SK-N-SH (cell line): ENCODE data around the gene KDSR. TPM values are rescaled to one million over a fixed set of nuclear protein-coding genes. Genes with fewer than 3 reads are reported as not detected.

Experiments
- CTCF ChIA-PET: fragments of 300-600, 350-600 bp; formaldehyde crosslinking; extraction: SDS; loops from one replicate; lab custom pipeline; 2021; lab: Yijun Ruan, JAX
- POLR2A ChIA-PET: fragments of 350-600 bp; sonication (Branson Sonifier 250); formaldehyde crosslinking; extraction: SDS; loops from one replicate; lab custom pipeline; 2020; ENCODE audit warnings: antibody characterized with exemption, inconsistent platforms; lab: Yijun Ruan, JAX
- DNase-seq: peaks from one replicate; pipeline ENCODE4 v3.0.0; 2012
- H2AFZ ChIP-seq: fragments of 200-600 bp; sonication (generic); 2 replicates; pipeline ENCODE4 v1.8.1; 2016; ENCODE audit warnings: antibody characterized with exemption, mild to moderate bottlenecking, low read depth
- H3F3A ChIP-seq: fragments of 200-600 bp; sonication (generic); replicated peaks from 2 replicates; pipeline ENCODE3; 2016; ENCODE audit warnings: antibody characterized with exemption, mild to moderate bottlenecking; ENCODE audit not compliant: insufficient read depth
- H3K27ac ChIP-seq, 2 experiments: fragments of 200-500 bp in 1 of 2; fragments of 200-600 bp in 1 of 2; sonication (Bioruptor generic) in 1 of 2; sonication (generic), shearing (Covaris generic) in 1 of 2; 2 replicates each; pipeline versions ENCODE4 v1.5.1 to v1.6.1; 2014 to 2016; ENCODE audit warnings: low read depth in 2 of 2, inconsistent platforms in 1 of 2, low read length in 1 of 2, mild to moderate bottlenecking in 1 of 2, mixed read lengths in 1 of 2
- H3K27me3 ChIP-seq: fragments of 200-600 bp; sonication (generic), shearing (Covaris generic); 2 replicates; pipeline ENCODE4 v1.6.1; 2016; ENCODE audit warnings: mixed run types; ENCODE audit not compliant: insufficient read depth
- H3K36me3 ChIP-seq, 2 experiments: fragments of 200-500 bp in 1 of 2; fragments of 200-600 bp in 1 of 2; sonication (Bioruptor generic) in 1 of 2; sonication (generic) in 1 of 2; replicated peaks in 1 of 2; 2 replicates each; pipeline versions ENCODE3 to v1.5.1; 2014 to 2016; ENCODE audit warnings: low read length in 1 of 2, mild to moderate bottlenecking in 1 of 2; ENCODE audit not compliant: insufficient read depth in 2 of 2, control insufficient read depth in 1 of 2
- H3K4me1 ChIP-seq, 2 experiments: fragments of 200-500 bp in 1 of 2; fragments of 200-600 bp in 1 of 2; sonication (Bioruptor generic) in 1 of 2; sonication (generic), shearing (Covaris generic) in 1 of 2; 2 replicates each; pipeline versions ENCODE4 v1.5.1 to v1.6.1; 2014 to 2016; ENCODE audit warnings: low read depth in 1 of 2, low read length in 1 of 2, mixed run types in 1 of 2; ENCODE audit not compliant: insufficient read depth in 2 of 2, control insufficient read depth in 1 of 2
- H3K4me2 ChIP-seq: fragments of 200-600 bp; sonication (generic), shearing (Covaris generic); 2 replicates; pipeline ENCODE4 v1.6.1; 2017; ENCODE audit warnings: mixed run types
- H3K4me3 ChIP-seq, 2 experiments: fragments of 200-500 bp in 1 of 2; fragments of 200-600 bp in 1 of 2; sonication (Bioruptor generic) in 1 of 2; sonication (generic), shearing (Covaris generic) in 1 of 2; 2 replicates each; pipeline versions ENCODE4 v1.5.1 to v1.8.1; 2014 to 2016; ENCODE audit warnings: low read depth in 2 of 2, inconsistent platforms in 1 of 2, low read length in 1 of 2, mild to moderate bottlenecking in 1 of 2, mixed read lengths in 1 of 2, moderate library complexity in 1 of 2
- H3K79me2 ChIP-seq: fragments of 200-600 bp; sonication (generic); 2 replicates; pipeline ENCODE4 v1.8.1; 2017; ENCODE audit warnings: mild to moderate bottlenecking; ENCODE audit not compliant: insufficient read depth
- H3K9ac ChIP-seq: fragments of 200-600 bp; sonication (generic); 2 replicates; pipeline ENCODE4 v1.6.1; 2017; ENCODE audit warnings: mixed run types
- H3K9me2 ChIP-seq: fragments of 200-600 bp; sonication (generic); 2 replicates; pipeline ENCODE4 v1.6.1; 2017; ENCODE audit warnings: mixed run types
- H3K9me3 ChIP-seq: fragments of 200-600 bp; sonication (generic); 2 replicates; pipeline ENCODE4 v1.6.1; 2017; ENCODE audit warnings: mixed run types, mild to moderate bottlenecking, moderate library complexity
- H4K20me1 ChIP-seq: fragments of 200-600 bp; sonication (generic); 2 replicates; pipeline ENCODE4 v1.6.1; 2017; ENCODE audit warnings: mild to moderate bottlenecking, mixed run types; ENCODE audit not compliant: insufficient read depth
- CHD2 ChIP-seq: fragments of 150-350 bp; IDR thresholded peaks from 2 replicates; pipeline ENCODE4 v1.6.1; 2018; ENCODE audit warnings: low read length; ENCODE audit not compliant: partially characterized antibody
- CTCF ChIP-seq: fragments of 200-600 bp; sonication (generic); IDR thresholded peaks from 2 replicates; pipeline ENCODE4 v1.6.1; 2017; ENCODE audit warnings: antibody characterized with exemption, mild to moderate bottlenecking, moderate library complexity
- EP300 ChIP-seq, 2 experiments: IDR thresholded peaks; 2 replicates each; pipeline versions ENCODE4 v1.4.0 to v1.6.1; 2012; ENCODE audit warnings: borderline replicate concordance in 1 of 2, low read depth in 1 of 2, low read length in 1 of 2
- FOSL2 ChIP-seq: IDR thresholded peaks from 2 replicates; pipeline ENCODE4 v1.4.0; 2012; ENCODE audit warnings: low read depth, mild to moderate bottlenecking, moderate library complexity, borderline replicate concordance
- FOXJ3 ChIP-seq: sonication (generic); formaldehyde crosslinking; IDR thresholded peaks from 2 replicates; pipeline ENCODE4 v1.5.1; 2020; ENCODE audit warnings: mild to moderate bottlenecking, missing genetic modification reagents
- FOXM1 ChIP-seq: IDR thresholded peaks from 2 replicates; pipeline ENCODE4 v1.4.0; 2012; ENCODE audit warnings: low read depth, mild to moderate bottlenecking
- GATA2 ChIP-seq: sonication (generic); formaldehyde crosslinking; IDR thresholded peaks from 2 replicates; pipeline ENCODE4 v1.5.0; 2020; ENCODE audit warnings: mild to moderate bottlenecking, missing genetic modification reagents
- NFIC ChIP-seq: IDR thresholded peaks from 2 replicates; pipeline ENCODE4 v1.4.0; 2012; ENCODE audit warnings: borderline replicate concordance
- RCOR1 ChIP-seq: fragments of 150-350 bp; IDR thresholded peaks from 2 replicates; pipeline ENCODE4 v1.6.1; 2017; ENCODE audit warnings: antibody characterized with exemption, low read length
- RFX5 ChIP-seq: IDR thresholded peaks from 2 replicates; pipeline ENCODE4 v1.6.1; 2012; ENCODE audit warnings: mild to moderate bottlenecking, improper control_type of control experiment, low read length
- SIN3A ChIP-seq: IDR thresholded peaks from 2 replicates; pipeline ENCODE4 v1.6.1; 2012; ENCODE audit warnings: low read depth, mild to moderate bottlenecking, low read length, moderate library complexity, borderline replicate concordance
- TCF12 ChIP-seq: IDR thresholded peaks from 2 replicates; pipeline ENCODE4 v1.4.0; 2012
- TEAD4 ChIP-seq: IDR thresholded peaks from 2 replicates; pipeline ENCODE4 v1.4.0; 2012; ENCODE audit warnings: mild to moderate bottlenecking, borderline replicate concordance; ENCODE audit not compliant: insufficient read depth
- WGBS: methylation state at CpG from one replicate; pipeline ENCODE4 v1.1.6; 2017; ENCODE audit warnings: low lambda C conversion rate; 5-methylcytosine and 5-hydroxymethylcytosine counted together
- polyA plus RNA-seq, 3 experiments: library from polyadenylated mRNA; depleted of rRNA; stranded (reverse); fragments of >200 nt; gene quantifications; 2 replicates each; pipeline ENCODE4 v1.2.3, GENCODE V29; 2012
- TF ChIP-seq, protein P1 (sequence below): fragments of 150-350 bp; IDR thresholded peaks from 2 replicates; pipeline ENCODE4 v1.6.1; 2017; ENCODE audit warnings: antibody characterized with exemption, low read length, low read depth, borderline replicate concordance

Gene KDSR
- polyA plus RNA-seq, 1 of the 3 experiments (the other 2 are of a cell fraction) = 22.3 TPM

- TF ChIP-seq CHD2 = no peak
- TF ChIP-seq NFIC = no peak
- no peak for TF ChIP-seq RFX5
Measured at GRCh38 chr18:63309422-63309821, 57.6 kb downstream of the KDSR start (continued).

GRCh38 chr18:63307551-63308200 is 59.3 kb downstream of the KDSR start:
- H3K9me3 ChIP-seq = no peaks in the 10 kb centered on the region
- H3K9me2 ChIP-seq = no peaks in the 10 kb centered on the region
- no peak overlapping the region for H3K9ac ChIP-seq
- peak; percentile 66 for DNase-seq
- H3F3A ChIP-seq = no peaks in the 10 kb centered on the region
- TF ChIP-seq FOXJ3 (CRISPR knock-in tag) (peak; percentile 73; the same call in 1 of the 2 replicates), NFIC (no peak), FOXM1 (no peak), TCF12 (peak; percentile 40), TEAD4 (peak; percentile 36; the same call in 1 of the 2 replicates), CHD2 (peak; percentile 72), GATA2 (CRISPR knock-in tag) (peak; percentile 86), RCOR1 (peak; percentile 95), EP300 (IDR thresholded peaks at IDR 0.05; ENCODE audit: borderline replicate concordance in 1 of 2, low read depth in 1 of 2, low read length in 1 of 2) (peak in 1 of 2 experiments; percentile 82; a peak in 2 of 4 replicates)
- TF ChIP-seq, protein P1, sequence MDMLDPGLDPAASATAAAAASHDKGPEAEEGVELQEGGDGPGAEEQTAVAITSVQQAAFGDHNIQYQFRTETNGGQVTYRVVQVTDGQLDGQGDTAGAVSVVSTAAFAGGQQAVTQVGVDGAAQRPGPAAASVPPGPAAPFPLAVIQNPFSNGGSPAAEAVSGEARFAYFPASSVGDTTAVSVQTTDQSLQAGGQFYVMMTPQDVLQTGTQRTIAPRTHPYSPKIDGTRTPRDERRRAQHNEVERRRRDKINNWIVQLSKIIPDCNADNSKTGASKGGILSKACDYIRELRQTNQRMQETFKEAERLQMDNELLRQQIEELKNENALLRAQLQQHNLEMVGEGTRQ = no peak
- TF ChIP-seq, all 33 proteins: peak for 7
- POLR2A ChIA-PET = interaction anchor here (0.6 kb wide), 1 partner anchor 247 kb away, joined by 3 read pairs; no protein-coding TSS in a partner anchor
- Histone ChIP-seq H3K4me1 (peaks cover 0 to 26% of the 10 kb centered on the region in 2 experiments; a peak in 2 of 4 replicates), H3K4me3 (no peak overlapping the region), H3K4me2 (no peak overlapping the region), H2AFZ (no peak overlapping the region), H3K36me3 (no peaks in the 10 kb centered on the region), H3K79me2 (no peaks in the 10 kb centered on the region), H3K27ac (peak overlapping the region in 1 of 2 experiments; percentile 6; a peak in 2 of 4 replicates), H4K20me1 (no peaks in the 10 kb centered on the region), H3K27me3 (no peaks in the 10 kb centered on the region)
- CTCF ChIA-PET = interaction anchor here (0.7 to 6.1 kb wide), 7 partner anchors 9 to 219 kb away, joined by 3 to 46 read pairs (median 4); partner anchors contain the start of gene BCL2
- 60% methylated on average over 2 of the region's 2 CpGs for WGBS

DNA sequence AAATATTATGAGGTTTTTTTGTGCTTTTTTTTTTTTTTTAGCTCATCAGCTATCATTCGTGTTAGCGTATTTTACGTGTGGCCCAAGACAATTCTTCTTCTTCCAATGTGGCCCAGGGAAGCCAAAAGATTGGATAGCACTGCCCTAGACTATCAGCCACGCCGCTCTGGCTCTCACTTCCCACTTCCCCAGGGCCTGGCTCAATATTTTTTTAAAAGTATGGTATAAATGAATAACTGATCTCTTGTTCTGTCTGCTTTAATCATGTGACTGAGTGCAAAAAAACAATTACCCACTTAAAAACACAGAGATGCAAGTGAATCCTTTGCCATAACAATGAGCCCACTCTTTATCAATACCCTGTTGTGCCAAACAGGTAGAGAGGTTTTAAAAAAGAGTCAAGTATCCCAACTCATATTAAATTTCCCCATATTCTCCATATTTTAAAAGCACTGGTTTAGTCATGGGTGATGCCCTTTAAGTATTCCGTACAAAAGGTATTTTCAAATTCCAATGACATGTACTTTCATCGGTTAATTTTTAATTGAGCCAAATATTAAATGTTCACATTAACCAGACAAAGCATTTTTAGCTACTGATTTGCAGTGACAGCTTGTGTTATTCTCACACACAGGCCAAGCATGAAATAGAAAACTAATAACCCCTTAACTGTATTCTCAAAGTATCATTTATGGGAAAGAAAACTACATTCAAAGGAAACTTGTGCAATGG is 60.0 kb downstream of the KDSR start:
- Histone ChIP-seq H3K4me2 (no peak overlapping the region), H3F3A (no peaks in the 10 kb centered on the region), H3K4me1 (peaks cover 0 to 26% of the 10 kb centered on the region in 2 experiments; a peak in 2 of 4 replicates), H3K36me3 (no peaks in the 10 kb centered on the region), H3K27me3 (no peaks in the 10 kb centered on the region), H2AFZ (no peak overlapping the region), H3K4me3 (no peak overlapping the region), H3K9me3 (no peaks in the 10 kb centered on the region), H3K9me2 (no peaks in the 10 kb centered on the region), H4K20me1 (no peaks in the 10 kb centered on the region), H3K9ac (no peak overlapping the region), H3K79me2 (no peaks in the 10 kb centered on the region), H3K27ac (peak overlapping the region in 1 of 2 experiments; percentile 34; a peak in 1 of 4 replicates)
- no peak for DNase-seq
- CTCF ChIA-PET = interaction anchor here (1.0 to 6.1 kb wide), 7 partner anchors 8 to 219 kb away, joined by 3 to 46 read pairs (median 4); partner anchors contain the start of gene BCL2
- POLR2A ChIA-PET = interaction anchor here (0.6 kb wide), 1 partner anchor 247 kb away, joined by 3 read pairs; no protein-coding TSS in a partner anchor
- TF ChIP-seq CTCF (no peak), FOSL2 (no peak), SIN3A (no peak), NFIC (no peak), GATA2 (CRISPR knock-in tag) (no peak)
- WGBS = 78% methylated on average over 7 of the region's 7 CpGs
